Measurements from ENCODE around the gene CARNS1.
"Not testable (repeated sequence)": the region's sequence is repeated elsewhere in the genome, so short reads cannot be mapped to it uniquely, and the experiment has no call there.

DNA sequence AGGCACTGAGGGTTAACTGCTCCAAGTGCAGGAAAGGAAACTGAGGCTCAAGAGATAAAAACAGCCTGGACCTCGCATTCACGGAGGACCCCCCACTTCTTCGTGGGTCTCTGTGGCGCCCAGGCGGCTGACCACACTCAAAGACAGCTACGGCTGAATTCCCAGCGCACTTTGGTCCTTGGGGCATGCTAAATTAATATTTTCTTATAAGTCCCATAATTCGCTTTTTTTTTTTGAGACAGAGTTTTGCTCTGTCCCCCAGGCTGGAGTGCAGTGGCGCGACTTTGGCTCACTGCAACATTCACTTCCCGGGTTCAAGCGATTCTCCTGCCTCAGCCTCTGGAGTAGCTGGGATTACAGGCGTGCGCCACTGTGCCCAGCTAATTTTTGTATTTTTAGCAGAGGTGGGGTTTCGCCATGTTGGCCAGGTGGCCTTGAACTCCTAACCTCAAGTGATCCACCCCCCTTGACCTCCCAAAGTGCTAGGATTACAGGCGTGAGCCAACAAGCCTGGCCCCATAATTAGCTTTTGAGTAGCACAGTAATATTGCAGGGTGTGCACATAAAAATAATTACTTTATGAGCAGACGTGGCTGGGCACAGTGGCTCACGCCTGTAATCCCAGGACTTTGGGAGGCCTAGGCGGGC lies 13.2 kb upstream of the CARNS1 start:
- TF ChIP-seq, protein P1, sequence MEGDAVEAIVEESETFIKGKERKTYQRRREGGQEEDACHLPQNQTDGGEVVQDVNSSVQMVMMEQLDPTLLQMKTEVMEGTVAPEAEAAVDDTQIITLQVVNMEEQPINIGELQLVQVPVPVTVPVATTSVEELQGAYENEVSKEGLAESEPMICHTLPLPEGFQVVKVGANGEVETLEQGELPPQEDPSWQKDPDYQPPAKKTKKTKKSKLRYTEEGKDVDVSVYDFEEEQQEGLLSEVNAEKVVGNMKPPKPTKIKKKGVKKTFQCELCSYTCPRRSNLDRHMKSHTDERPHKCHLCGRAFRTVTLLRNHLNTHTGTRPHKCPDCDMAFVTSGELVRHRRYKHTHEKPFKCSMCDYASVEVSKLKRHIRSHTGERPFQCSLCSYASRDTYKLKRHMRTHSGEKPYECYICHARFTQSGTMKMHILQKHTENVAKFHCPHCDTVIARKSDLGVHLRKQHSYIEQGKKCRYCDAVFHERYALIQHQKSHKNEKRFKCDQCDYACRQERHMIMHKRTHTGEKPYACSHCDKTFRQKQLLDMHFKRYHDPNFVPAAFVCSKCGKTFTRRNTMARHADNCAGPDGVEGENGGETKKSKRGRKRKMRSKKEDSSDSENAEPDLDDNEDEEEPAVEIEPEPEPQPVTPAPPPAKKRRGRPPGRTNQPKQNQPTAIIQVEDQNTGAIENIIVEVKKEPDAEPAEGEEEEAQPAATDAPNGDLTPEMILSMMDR (IDR thresholded peaks at IDR 0.05) = not testable (repeated sequence)
- TF ChIP-seq POLR2A (IDR thresholded peaks at IDR 0.05) = peak in 1 of 4 donors; percentile 43

Data from upper lobe of left lung (tissue), 4 donors.